ENCODE results near the gene LRRC3. TPM values are rescaled to one million over a fixed set of nuclear protein-coding genes. Genes with fewer than 3 reads are reported as not detected.

LRRC3 gene
- total RNA-seq, 3 donors from 2014 or later: 1.6 to 6.4 (median 2.0) TPM

DNA sequence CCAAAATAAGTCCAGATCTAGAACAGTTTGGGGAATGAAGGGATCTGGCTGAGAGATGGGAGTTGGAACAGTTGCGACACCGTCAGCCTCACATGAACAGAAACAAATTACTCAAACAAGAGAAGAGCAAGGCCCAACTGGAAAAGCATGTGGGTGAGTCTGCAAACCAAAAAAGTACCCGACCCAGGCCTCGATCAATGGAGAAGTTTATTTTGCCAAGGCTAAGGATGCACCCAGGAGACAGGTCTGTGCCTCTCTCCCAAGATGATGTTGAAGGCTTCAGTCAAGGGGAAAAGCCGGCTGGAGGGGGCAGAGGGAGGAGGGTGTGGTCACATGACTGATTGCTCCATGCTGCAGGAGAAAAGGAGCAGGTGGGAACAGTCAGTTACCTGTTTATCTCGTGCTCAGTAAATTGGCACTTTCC lies 42.4 kb downstream of the LRRC3 start:
- H3K27me3 ChIP-seq: no peaks in the 10 kb centered on the region
- no peak for DNase-seq (ENCODE audit: low spot score in 2 of 2)
- H3K4me3 ChIP-seq: no peak overlapping the region
- TF ChIP-seq POLR2A (IDR thresholded peaks at IDR 0.05) (no peak), POLR2AphosphoS5 (IDR thresholded peaks at IDR 0.05) (no peak)
- TF ChIP-seq, protein P1, sequence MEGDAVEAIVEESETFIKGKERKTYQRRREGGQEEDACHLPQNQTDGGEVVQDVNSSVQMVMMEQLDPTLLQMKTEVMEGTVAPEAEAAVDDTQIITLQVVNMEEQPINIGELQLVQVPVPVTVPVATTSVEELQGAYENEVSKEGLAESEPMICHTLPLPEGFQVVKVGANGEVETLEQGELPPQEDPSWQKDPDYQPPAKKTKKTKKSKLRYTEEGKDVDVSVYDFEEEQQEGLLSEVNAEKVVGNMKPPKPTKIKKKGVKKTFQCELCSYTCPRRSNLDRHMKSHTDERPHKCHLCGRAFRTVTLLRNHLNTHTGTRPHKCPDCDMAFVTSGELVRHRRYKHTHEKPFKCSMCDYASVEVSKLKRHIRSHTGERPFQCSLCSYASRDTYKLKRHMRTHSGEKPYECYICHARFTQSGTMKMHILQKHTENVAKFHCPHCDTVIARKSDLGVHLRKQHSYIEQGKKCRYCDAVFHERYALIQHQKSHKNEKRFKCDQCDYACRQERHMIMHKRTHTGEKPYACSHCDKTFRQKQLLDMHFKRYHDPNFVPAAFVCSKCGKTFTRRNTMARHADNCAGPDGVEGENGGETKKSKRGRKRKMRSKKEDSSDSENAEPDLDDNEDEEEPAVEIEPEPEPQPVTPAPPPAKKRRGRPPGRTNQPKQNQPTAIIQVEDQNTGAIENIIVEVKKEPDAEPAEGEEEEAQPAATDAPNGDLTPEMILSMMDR (IDR thresholded peaks at IDR 0.05): no peak
- no peaks in the 10 kb centered on the region for H3K36me3 ChIP-seq
- intact Hi-C loops (cut with DNase I; ENCODE audit: low total_unique reads): no loop called here
- peak overlapping the region in 1 of 2 donors; percentile 87 for H3K27ac ChIP-seq
- H3K9me3 ChIP-seq: peaks cover 7 to 9% of the 10 kb centered on the region in 2 donors
- H3K4me1 ChIP-seq: peaks cover 0 to 6% of the 10 kb centered on the region in 2 donors

DNA sequence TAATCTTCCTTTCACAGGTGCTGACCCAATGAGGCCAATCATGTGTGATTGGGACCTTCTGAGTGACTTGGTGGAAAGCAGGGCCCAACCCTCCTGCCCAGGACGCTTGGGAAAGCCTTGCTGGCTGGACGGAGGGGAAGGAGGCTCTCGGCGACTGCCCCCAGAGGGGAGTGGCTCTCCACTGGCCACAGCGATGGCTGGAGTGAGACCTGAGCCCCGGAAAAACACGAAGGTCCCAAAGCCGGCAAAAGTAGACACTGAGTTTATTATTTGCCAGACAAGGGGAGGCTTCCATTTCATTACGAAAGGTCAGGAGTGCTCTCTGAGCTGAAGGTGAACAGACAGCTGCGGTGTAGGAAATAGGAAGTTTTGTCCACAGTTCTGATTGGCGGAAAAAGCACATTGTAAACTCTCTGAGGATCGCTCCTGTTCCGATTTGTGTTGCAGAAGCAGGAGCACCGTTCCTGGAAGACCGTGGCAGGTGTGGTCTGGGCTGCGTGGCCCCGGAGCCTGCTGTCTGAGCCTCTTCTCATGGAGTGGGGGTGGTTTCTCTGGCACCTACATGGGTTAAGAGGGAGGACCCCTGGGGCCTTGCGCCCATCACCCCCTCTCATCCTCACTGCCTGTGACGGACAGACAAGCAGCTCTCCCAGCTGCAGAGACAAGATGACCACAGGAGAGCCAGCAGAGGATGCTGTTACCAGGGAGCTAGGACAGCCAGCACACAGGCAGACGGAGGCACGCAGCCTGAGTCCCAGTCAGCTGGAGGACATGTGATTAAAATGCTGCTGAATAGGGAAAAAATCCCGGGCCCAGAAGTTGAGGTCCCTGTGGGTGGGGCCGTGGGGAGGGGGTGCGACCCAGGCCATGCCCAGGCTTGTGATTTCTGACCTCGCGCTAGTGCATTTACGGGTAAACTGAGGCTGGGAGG lies 43.2 kb downstream of the LRRC3 start:
- DNase-seq (ENCODE audit: low spot score in 2 of 2): no peak
- no peaks in the 10 kb centered on the region for H3K27me3 ChIP-seq
- H3K36me3 ChIP-seq: no peaks in the 10 kb centered on the region
- intact Hi-C loops (cut with DNase I; ENCODE audit: low total_unique reads): no loop called here
- TF ChIP-seq, protein P1 (IDR thresholded peaks at IDR 0.05): no peak
- no peak for TF ChIP-seq POLR2AphosphoS5 (IDR thresholded peaks at IDR 0.05)
- no peak for TF ChIP-seq POLR2A (IDR thresholded peaks at IDR 0.05)
- no peak overlapping the region for H3K4me3 ChIP-seq
- peaks cover 0 to 6% of the 10 kb centered on the region in 2 donors for H3K4me1 ChIP-seq
- H3K9me3 ChIP-seq: peaks cover 0 to under 1% of the 10 kb centered on the region in 2 donors
- H3K27ac ChIP-seq: peak overlapping the region in 1 of 2 donors; percentile 57

DNA sequence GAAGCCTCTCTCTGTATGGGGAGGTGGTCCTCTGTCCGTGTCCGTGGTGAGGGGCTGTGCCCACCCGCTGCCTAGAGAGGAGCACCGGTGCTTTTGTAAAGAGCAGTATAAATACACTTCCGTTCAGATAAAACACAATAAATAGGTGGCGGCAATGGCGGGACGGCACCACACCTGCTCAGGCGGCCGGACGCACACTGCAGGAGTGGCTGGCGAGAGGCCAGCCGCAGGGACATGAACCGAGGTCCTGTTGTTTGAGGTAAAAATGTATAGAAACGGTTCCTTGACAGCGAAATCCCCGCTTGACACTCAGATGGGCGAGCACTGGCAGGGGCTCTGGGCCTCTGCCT lies 43.9 kb downstream of the LRRC3 start:
- no peak for TF ChIP-seq POLR2A (IDR thresholded peaks at IDR 0.05)
- TF ChIP-seq, protein P1 (IDR thresholded peaks at IDR 0.05): no peak
- TF ChIP-seq POLR2AphosphoS5 (IDR thresholded peaks at IDR 0.05): no peak
- no peaks in the 10 kb centered on the region for H3K36me3 ChIP-seq
- peaks cover 0 to 6% of the 10 kb centered on the region in 2 donors for H3K4me1 ChIP-seq
- DNase-seq (ENCODE audit: low spot score in 2 of 2): no peak
- intact Hi-C loops (cut with DNase I; ENCODE audit: low total_unique reads): no loop called here
- no peak overlapping the region for H3K4me3 ChIP-seq
- no peak overlapping the region for H3K27ac ChIP-seq
- H3K9me3 ChIP-seq: no peaks in the 10 kb centered on the region
- H3K27me3 ChIP-seq: no peaks in the 10 kb centered on the region

DNA sequence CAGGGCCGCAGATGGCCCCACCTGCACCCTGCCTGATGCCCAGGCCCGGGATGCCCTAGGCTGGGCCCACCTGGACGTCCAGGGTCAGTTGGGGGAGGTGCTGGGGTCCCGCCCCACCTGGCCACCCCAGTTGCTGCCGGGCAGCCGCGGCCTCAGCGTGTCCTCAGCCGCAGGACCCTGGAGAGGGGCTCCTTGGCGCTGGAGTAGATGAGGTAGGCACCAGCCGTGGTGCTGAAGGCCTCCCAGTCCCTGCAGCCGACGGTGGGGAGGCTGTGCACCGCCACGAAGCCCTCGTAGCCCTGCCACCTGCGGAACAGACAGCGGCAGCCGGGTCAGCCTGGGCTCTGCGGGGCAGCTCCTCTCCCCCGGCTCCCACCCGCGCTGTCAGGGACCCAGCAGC lies 44.3 kb downstream of the LRRC3 start:
- no peak overlapping the region for H3K4me3 ChIP-seq
- intact Hi-C loops (cut with DNase I; ENCODE audit: low total_unique reads): no loop called here
- no peaks in the 10 kb centered on the region for H3K27me3 ChIP-seq
- TF ChIP-seq POLR2A (IDR thresholded peaks at IDR 0.05) (no peak), POLR2AphosphoS5 (IDR thresholded peaks at IDR 0.05) (no peak)
- TF ChIP-seq, protein P1 (IDR thresholded peaks at IDR 0.05): no peak
- no peak for DNase-seq (ENCODE audit: low spot score in 2 of 2)
- H3K4me1 ChIP-seq: peaks cover 0 to 6% of the 10 kb centered on the region in 2 donors
- H3K27ac ChIP-seq: no peak overlapping the region
- H3K36me3 ChIP-seq: no peaks in the 10 kb centered on the region
- H3K9me3 ChIP-seq: no peaks in the 10 kb centered on the region

DNA sequence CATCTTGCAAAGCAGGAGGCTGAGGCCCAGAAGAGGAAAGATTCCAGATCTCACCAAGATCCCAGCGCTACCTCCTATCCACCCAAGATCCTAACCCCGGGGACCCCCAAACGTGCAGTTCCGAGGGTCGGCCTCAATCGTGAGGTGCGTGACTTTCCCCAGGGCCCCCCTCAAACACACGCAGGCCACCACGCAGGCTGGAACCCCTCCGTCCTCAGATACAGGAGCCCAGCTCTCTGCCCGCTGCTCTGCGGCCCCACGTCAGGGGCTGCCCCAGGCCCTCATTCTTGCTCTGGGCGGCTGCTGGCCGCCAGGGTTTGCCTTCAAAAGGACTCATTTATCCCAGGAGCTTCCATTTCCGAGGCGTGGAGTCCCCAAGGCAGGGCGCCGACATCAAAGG lies 44.8 kb downstream of the LRRC3 start:
- H3K27ac ChIP-seq: no peak overlapping the region
- DNase-seq (ENCODE audit: low spot score in 2 of 2): no peak
- no peak overlapping the region for H3K4me3 ChIP-seq
- H3K4me1 ChIP-seq: peaks cover 0 to 6% of the 10 kb centered on the region in 2 donors
- intact Hi-C loops (cut with DNase I; ENCODE audit: low total_unique reads): no loop called here
- no peaks in the 10 kb centered on the region for H3K9me3 ChIP-seq
- H3K27me3 ChIP-seq: no peaks in the 10 kb centered on the region
- no peaks in the 10 kb centered on the region for H3K36me3 ChIP-seq
- TF ChIP-seq POLR2A (IDR thresholded peaks at IDR 0.05): no peak
- TF ChIP-seq POLR2AphosphoS5 (IDR thresholded peaks at IDR 0.05): no peak

All from breast epithelium (tissue), 4 donors.